Cerebellar cortex (tissue), 1 donor: ENCODE results near the gene OXLD1.

Experiments used
- DNase-seq: peaks from one replicate; pipeline ENCODE4 v3.0.0-alpha.2; 2015; ENCODE audit warnings: low spot score

OXLD1 gene

DNA sequence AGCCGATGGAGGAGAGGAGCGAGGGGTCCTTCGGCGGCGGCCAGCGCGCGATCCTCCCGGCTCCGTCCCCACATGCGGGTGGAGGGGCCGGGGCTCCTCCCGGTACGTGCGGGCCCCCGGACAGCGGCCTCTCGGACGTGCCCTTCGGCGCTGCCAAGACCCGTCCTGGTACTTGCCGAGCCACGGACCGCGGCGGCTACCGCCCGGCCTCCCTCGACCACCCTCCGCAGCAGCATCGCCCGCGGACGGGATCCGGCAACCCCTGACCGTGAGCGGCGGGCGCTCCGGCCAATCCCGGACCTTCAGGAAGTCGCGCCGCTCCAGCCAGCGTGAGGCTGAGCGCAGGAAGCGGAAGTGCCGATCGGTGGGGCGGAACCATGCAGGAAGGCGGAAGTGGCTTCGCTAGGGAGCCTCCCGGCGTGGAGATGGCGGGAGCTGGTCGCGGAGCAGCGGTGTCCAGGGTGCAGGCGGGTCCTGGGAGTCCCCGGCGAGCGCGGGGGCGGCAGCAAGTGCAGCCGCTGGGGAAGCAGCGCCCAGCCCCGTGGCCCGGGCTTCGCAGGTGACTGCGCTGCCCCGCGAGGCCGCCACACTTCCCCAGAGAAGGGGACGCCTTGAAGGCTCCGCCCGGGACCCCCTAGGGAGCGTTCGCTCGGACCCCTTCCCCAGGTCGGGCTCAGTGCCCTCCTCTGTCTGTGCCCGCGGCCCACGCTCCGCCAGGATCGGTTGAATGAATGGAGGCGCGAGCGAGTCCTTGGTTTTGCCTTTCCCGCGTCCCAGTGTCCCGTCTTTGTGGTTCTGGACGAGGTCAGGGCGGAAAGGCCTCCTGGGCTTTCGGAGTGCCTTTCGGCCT is at the start of gene OXLD1, which contains the start of gene CCDC137:
Gene OXLD1 (minus strand): TSS at position 264 of the 850 bp plus-strand sequence. CDS start 28 bp downstream, at position 236.
Gene CCDC137 (plus strand): TSS at position 396 of the 850 bp plus-strand sequence. CDS start 30 bp downstream, at position 426.
- DNase-seq: peak; percentile 95

DNA sequence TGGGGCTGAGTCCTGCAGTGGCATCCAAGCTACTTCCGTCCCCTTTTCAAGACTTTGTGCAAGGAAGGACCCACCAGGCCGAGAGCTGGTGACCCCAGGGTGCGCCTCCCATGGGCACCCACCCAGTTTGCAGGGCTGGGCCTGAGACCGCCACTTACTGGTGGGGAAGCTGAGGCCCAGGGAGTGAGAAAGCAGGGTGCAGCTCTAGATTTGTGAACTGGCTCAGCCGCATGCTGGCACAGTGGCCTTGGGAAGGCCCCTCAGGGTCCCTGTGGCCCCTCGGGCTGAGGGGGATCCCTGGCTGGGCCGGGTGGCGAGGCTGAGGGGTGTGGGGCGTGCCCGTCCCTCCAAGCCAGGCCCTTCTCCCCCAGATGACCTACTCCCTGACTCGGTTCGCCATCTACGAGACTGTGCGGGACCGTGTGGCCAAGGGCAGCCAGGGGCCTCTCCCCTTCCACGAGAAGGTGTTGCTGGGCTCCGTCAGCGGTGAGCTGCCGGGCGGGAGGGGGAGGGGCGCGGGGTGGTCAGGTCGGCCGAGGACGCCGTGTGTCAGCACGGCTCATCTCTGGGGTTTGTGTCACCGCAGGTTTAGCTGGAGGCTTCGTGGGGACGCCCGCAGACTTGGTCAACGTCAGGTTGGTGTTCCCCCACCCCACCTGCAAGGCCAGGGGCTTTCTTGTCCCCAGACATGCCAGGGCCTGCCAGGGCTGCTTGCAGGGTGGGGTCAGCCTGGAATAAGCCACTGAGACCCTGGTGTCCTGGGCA is 48.9 kb upstream of the OXLD1 start:
- no peak for DNase-seq

GRCh38 chr17:81714412-81715106 is 48.2 kb upstream of the OXLD1 start:
- DNase-seq: no peak

GRCh38 chr17:81713556-81714411 is 47.4 kb upstream of the OXLD1 start:
- DNase-seq: no peak

- DNase-seq: no peak
These were observed 46.7 kb upstream of the OXLD1 start for GRCh38 chr17:81713004-81713555.

GRCh38 chr17:81712468-81713003 is 46.1 kb upstream of the OXLD1 start:
- no peak for DNase-seq

DNA sequence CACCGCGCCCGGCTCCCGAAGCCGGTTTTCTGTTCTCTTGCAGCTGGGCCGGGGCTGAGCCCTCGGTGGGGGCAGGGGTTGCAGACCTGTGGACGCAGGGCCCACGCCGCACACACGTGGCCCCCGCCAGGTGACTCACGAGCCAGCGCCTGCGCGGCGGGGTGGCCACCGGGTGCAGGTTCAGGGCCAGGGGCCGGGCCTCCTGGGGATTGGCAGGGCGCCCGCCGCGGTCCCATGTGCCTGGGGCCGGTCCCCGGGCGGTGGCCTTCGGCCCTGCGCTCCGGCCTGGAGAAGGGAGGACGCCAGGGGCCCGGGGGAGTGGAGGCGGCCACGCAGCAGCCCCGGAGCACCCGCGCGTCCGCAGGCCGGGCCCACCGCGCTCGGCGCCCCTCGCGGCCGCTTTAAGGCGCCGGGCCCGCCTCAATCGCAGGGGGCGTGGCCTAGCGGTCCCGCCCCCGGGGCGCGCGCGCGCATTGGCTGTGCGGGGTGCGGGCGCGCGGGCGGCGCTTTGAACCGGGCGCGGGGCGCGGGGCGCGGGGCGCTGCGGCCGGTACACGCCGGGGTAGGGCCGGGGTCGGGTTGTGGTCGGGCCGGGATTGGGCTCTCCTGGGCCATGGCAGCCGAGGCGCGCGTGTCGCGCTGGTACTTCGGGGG is 45.5 kb upstream of the OXLD1 start, which contains the start of gene SLC25A10:
Gene SLC25A10 (plus strand): TSS at position 471 of the 654 bp plus-strand sequence. CDS start 143 bp downstream, at position 614.
- peak; percentile 57 for DNase-seq

DNA sequence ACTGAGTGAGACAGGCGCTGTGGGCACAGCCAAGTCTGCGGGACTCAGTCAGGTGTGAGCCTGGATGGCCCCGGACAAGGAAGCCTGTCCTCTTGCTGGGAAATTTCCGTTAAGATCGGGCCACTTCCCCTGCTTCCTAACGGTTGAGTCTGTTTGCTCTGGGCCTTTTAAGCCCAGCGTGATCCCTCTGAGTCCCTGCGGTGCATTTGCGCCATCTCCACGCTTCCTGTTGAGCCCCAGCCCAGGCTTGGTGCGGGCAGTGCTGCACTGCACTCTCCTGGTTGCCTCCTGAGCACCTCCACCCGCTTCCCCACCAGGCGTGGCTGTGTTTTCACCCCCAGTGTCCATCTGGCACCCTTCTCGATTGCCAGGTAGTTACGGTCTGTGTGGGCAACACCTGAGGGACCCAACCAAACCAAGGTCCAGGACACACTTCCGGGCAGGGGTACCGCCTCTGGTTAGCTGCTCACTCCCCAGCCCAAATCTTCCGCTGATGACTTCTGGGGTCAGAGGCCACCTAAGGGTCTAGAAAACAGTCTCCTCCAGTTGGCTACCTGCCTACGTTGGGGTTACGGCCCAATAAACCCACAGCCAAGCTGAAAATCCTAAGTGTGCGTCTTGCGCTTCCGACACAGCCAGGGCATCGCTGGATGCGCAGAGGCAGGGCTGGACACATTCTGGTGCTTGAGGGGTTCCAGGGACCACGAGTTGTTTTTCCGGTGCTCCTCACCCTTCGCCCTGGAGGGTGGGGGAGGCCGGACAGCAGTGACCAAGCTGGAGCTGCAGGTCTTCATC is 44.3 kb upstream of the OXLD1 start:
- peak; percentile 64 for DNase-seq

DNA sequence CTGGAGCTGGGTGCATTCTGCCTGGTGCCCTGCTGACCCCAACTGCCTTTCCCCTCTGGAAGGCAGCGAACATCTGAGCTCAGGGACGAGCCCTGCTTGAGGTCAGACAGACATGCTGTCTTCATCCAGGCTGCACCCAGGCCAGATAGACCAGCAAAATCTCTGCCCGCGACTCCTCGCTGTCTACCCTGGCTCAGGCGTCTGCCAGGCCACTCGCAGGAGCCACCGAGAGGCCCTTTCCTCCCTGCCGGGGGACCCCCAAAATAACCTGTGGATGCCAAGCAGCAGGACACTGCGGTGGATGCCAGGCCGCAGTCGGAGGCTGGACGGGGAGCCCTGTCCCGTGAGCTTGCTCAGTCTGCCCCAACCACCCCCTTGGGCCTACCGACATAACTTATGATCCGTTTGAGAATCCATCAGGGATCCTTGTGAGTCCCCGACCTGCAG is 42.4 kb upstream of the OXLD1 start:
- DNase-seq: no peak

DNA sequence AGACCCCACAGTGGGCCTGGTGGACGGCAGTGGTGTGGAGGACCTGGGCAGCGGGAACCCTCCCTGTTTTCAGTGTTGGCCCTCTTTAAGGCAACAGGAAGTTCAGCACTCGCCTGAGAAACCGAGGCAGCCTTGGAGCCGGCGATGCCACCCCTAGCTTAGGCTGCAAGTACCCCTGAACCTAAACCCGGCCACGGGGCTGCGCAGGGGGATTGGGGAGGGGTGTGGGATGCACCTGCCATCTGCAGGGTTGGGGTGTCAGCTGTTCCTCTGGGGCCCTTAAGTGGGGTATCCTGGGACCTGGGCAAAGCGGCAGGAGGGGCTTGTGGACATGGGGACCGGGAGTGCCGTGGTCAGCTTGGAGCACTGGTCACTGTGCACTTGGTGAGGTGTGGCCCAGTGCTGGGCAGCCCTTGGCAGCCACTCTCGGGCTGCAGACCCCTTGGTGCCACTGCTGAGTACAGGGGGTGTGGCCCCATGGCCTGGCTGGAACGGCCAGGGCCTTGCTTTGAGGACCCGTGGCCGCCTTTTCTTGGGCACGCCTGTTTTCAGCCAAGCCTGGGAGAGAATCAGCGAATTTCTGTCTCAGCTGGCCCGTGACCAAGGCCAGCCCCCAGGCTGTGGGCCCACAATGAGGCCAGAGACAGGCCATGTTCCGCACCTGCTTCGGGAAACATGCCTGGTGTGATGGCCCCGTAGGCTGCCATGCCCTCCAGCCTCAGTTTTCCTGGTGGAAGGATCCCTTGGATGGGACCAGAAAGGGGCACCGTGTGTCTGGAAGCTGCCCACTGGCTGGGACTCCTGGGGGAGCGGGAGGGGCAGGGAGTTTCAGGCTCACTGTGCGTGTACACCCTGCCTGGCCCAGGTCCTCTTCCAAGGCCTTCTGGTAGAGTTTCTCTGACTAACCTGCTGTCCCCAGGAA is 41.6 kb upstream of the OXLD1 start:
- DNase-seq: no peak

DNA sequence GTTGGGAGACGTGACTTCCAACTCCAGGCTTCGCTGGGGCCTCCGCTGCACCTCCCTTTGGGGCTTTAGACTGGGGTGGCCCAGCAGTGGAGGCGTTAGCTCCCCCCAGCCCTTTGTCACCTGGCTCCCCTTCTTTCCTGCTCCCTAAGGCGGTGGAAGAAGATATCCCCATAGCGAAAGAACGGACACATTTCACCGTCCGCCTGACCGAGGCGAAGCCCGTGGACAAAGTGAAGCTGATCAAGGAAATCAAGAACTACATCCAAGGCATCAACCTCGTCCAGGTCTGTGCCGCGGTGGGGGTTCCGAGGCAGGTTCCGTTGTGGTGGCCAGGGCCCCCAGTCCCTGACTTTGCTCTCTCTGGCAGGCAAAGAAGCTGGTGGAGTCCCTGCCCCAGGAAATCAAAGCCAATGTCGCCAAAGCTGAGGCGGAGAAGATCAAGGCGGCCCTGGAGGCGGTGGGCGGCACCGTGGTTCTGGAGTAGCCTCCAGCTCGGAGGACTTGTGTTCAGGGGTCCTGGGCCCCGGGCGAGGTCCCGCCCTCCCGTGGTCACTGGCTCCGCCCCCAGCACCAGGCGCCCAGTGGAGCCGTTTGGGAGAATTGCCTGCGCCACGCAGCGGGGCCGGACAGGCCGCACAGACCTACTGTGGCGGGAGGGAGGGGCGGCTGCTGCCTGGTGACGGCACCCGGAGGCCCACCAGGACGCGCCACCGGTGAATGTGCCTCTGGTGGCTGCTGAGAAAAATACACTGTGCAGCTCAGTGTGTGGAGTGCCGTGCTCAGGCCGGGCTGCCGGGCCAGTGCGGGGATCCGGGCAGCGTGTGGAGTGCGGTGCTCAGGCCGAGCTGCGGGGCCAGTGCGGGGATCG is 40.6 kb upstream of the OXLD1 start:
- DNase-seq: no peak

DNA sequence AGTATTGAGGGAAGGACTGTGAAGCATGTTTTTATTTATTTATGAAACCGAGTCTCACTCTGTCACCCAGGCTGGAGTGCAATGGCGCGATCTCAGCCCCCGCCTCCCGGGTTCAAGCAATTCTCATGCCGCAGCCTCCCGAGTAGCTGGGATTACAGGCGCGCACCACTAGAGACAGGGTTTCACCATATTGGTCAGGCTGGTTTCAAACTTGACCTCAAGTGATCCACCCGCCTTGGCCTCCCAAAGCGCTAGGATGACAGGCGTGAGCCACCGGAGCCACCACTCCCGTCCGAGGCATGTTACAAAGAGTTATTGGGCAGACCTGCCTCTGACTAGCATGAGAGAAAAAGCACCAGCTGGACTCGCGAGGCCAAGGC is 39.8 kb upstream of the OXLD1 start:
- no peak for DNase-seq

GRCh38 chr17:81705518-81706231 is 39.3 kb upstream of the OXLD1 start:
- no peak for DNase-seq

GRCh38 chr17:81703747-81704654 is 37.6 kb upstream of the OXLD1 start:
- no peak for DNase-seq
